Gastroesophageal sphincter (tissue), 3 donors: Measurements from ENCODE around the gene PNP.

Source experiments
- CTCF ChIP-seq, 4 experiments: fragments of 200-600 bp in 2 of 4; fragments of 450-650 bp in 2 of 4; sonication (generic) in 1 of 4; IDR thresholded peaks; one replicate each; pipeline ENCODE4 v1.5.1; 2017 to 2019; ENCODE audit warnings: antibody characterized with exemption in 4 of 4, mild to moderate bottlenecking in 2 of 4, moderate library complexity in 2 of 4
- POLR2A ChIP-seq, 2 donors: fragments of 450-650 bp; IDR thresholded peaks; one replicate each; pipeline ENCODE4 v1.6.1; 2017; ENCODE audit warnings: antibody characterized with exemption in 2 of 2, mild to moderate bottlenecking in 2 of 2, moderate library complexity in 1 of 2

GRCh38 chr14:20478894-20479293, 9.7 kb downstream of the PNP start:
- TF ChIP-seq CTCF (IDR thresholded peaks at IDR 0.05) (no peak), POLR2A (IDR thresholded peaks at IDR 0.05) (no peak)
